CD4-positive, alpha-beta memory T cell (primary cell): ENCODE data around the gene EXOC7. TPM values are rescaled to one million over a fixed set of nuclear protein-coding genes. Genes with fewer than 3 reads are reported as not detected.
A peak's percentile ranks its signal among the peaks of the same experiment; 100 is the strongest.

Experiments
- CTCF ChIA-PET: fragments of 350-600 bp; sonication (Branson Sonifier 250); formaldehyde crosslinking; loops from one replicate; lab custom pipeline; 2021; ENCODE audit warnings: inconsistent platforms; ENCODE audit not compliant: partially characterized antibody; lab: Charles Lee
- POLR2A ChIA-PET: fragments of 350-600 bp; sonication (Branson Sonifier 250); formaldehyde crosslinking; loops from one replicate; lab custom pipeline; 2021; ENCODE audit not compliant: partially characterized antibody; lab: Charles Lee
- DNase-seq, 5 donors: peaks; one replicate each; pipeline versions ENCODE4 v3.0.0 to v3.0.0-alpha.2; 2020 to 2022; ENCODE audit warnings: mixed read lengths in 1 of 5
- H3K27ac ChIP-seq: one replicate; pipeline ENCODE4 v1.7.0; 2013; ENCODE audit warnings: low read depth, low read length
- H3K27me3 ChIP-seq: 2 replicates; pipeline ENCODE4 v1.7.0; 2013; ENCODE audit warnings: mild to moderate bottlenecking, low read length, moderate library complexity; ENCODE audit not compliant: insufficient read depth
- H3K36me3 ChIP-seq: 2 replicates; pipeline ENCODE4 v1.7.0; 2013; ENCODE audit warnings: mild to moderate bottlenecking, low read length, moderate library complexity; ENCODE audit not compliant: insufficient read depth
- H3K4me1 ChIP-seq: 2 replicates; pipeline ENCODE4 v1.7.0; 2013; ENCODE audit warnings: mild to moderate bottlenecking, low read length, moderate library complexity; ENCODE audit not compliant: insufficient read depth
- H3K4me3 ChIP-seq, 2 donors: one replicate each; pipeline ENCODE4 v1.7.0; 2013; ENCODE audit warnings: low read length in 2 of 2, mild to moderate bottlenecking in 1 of 2
- H3K9me3 ChIP-seq, 2 donors: one replicate each; pipeline ENCODE4 v1.7.0; 2013; ENCODE audit warnings: low read length in 2 of 2, control low read depth in 1 of 2; ENCODE audit not compliant: control insufficient read depth in 1 of 2
- H3K27ac Mint-ChIP-seq, 7 donors: one replicate each; pipeline ENCODE4 v1.8.0; 2020 to 2021; ENCODE audit warnings: mixed read lengths in 7 of 7, mild to moderate bottlenecking in 6 of 7, inconsistent platforms in 3 of 7, moderate library complexity in 3 of 7
- H3K27me3 Mint-ChIP-seq, 2 donors: one replicate each; pipeline ENCODE4 v1.8.0; 2020 to 2021; ENCODE audit warnings: mixed read lengths in 2 of 2
- H3K36me3 Mint-ChIP-seq, 2 donors: one replicate each; pipeline ENCODE4 v1.8.0; 2020 to 2021; ENCODE audit warnings: mixed read lengths in 2 of 2, inconsistent platforms in 1 of 2, mild to moderate bottlenecking in 1 of 2
- H3K4me1 Mint-ChIP-seq, 4 donors: one replicate each; pipeline ENCODE4 v1.8.0; 2020 to 2021; ENCODE audit warnings: mixed read lengths in 4 of 4, mild to moderate bottlenecking in 1 of 4
- H3K4me3 Mint-ChIP-seq, 8 donors: one replicate each; pipeline ENCODE4 v1.8.0; 2020 to 2021; ENCODE audit warnings: mixed read lengths in 8 of 8, mild to moderate bottlenecking in 7 of 8, moderate library complexity in 6 of 8, inconsistent platforms in 3 of 8
- H3K9me3 Mint-ChIP-seq, 8 donors: one replicate each; pipeline ENCODE4 v1.8.0; 2020 to 2021; ENCODE audit warnings: mixed read lengths in 8 of 8, mild to moderate bottlenecking in 5 of 8, inconsistent platforms in 3 of 8, moderate library complexity in 1 of 8
- intact Hi-C: fragments of 100-400 bp; cut with micrococcal nuclease; formaldehyde crosslinking; loops from one replicate; pipeline ENCODE4 v1.15.1; 2023
- polyA plus RNA-seq, 2 donors: library from polyadenylated mRNA; unstranded; fragments of 300-500 nt; fragmentation: Illumina TruSeq; gene quantifications; one replicate each; pipeline ENCODE4 v1.2.3, GENCODE V29; 2021
- total RNA-seq, 2 experiments: library from RNA; stranded (reverse); gene quantifications; one replicate each; pipeline ENCODE4 v1.2.3, GENCODE V29; 2021

The EXOC7 gene
- total and polyA plus RNA-seq, 4 experiments from 2014 or later = 36.2 to 184 (median 125) TPM

DNA sequence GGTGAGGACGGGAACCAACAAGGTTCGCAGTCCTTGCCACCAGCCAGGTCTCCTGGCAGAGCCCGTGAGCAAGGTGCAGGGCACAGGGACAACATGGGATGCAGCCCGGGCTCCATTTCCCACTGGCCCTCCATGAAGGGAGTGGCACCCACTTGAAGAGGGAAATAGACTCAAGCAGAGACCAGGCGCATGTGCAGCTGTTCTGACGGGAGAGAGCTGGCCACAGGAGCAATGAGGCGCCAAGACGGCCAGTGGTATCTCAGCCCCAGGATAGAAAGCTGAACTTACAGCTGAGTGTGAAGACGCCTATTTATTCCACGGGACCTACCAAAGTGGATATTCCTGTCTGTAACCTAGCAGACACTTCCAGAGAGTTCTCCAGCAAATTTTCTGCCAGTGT lies 45.6 kb upstream of the EXOC7 start:
- Mint-ChIP-seq H3K4me3 (peak overlapping the region in 1 of 8 donors; percentile 12), H3K4me1 (peaks cover 42 to 77% (median 58%) of the 10 kb centered on the region in 4 donors), H3K9me3 (no peaks in the 10 kb centered on the region), H3K27ac (peak overlapping the region in 4 of 7 donors; percentile 31 to 81 (median 76)), H3K27me3 (no peaks in the 10 kb centered on the region), H3K36me3 (peaks cover 23 to 31% of the 10 kb centered on the region in 2 donors)
- POLR2A ChIA-PET = interaction anchor here (8.1 kb wide), 1 partner anchor 29 kb away, joined by 91 read pairs; no protein-coding TSS in a partner anchor
- peaks cover 6% of the 10 kb centered on the region for H3K36me3 ChIP-seq
- CTCF ChIA-PET = interaction anchor here (1.3 to 18.1 kb wide), 2 partner anchors 19 to 30 kb away, joined by 4 to 214 read pairs; no protein-coding TSS in a partner anchor
- intact Hi-C loops = no loop called here
- no peaks in the 10 kb centered on the region for H3K9me3 ChIP-seq
- H3K27me3 ChIP-seq = no peaks in the 10 kb centered on the region
- H3K4me1 ChIP-seq = peaks cover 53% of the 10 kb centered on the region
- no peak for DNase-seq
- no peak overlapping the region for H3K4me3 ChIP-seq
- no peak overlapping the region for H3K27ac ChIP-seq

DNA sequence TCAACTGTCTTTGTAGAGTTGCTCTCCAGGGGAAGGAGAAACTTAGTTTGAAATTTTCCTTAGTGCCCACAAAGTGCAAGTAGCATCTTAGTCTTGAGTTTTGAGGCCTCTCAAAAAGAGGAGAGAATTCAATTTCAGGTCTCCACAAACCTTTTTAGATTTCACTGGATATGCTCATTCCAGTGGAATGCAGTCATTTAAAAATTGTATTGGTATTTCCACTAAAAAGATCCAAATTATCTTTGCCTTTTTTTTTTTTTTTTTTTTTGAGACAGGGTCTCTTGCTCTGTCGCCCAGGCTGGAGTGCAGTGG lies 44.4 kb upstream of the EXOC7 start:
- intact Hi-C loops = no loop called here
- H3K9me3 ChIP-seq = no peaks in the 10 kb centered on the region
- H3K36me3 Mint-ChIP-seq = peaks cover 16 to 23% of the 10 kb centered on the region in 2 donors
- no peaks in the 10 kb centered on the region for H3K27me3 Mint-ChIP-seq
- no peak overlapping the region for H3K4me3 Mint-ChIP-seq
- H3K9me3 Mint-ChIP-seq = no peaks in the 10 kb centered on the region
- H3K4me3 ChIP-seq = no peak overlapping the region
- H3K27me3 ChIP-seq = no peaks in the 10 kb centered on the region
- H3K36me3 ChIP-seq = no peaks in the 10 kb centered on the region
- H3K4me1 ChIP-seq = peaks cover 63% of the 10 kb centered on the region
- peak overlapping the region in 4 of 7 donors; percentile 51 to 73 (median 56) for H3K27ac Mint-ChIP-seq
- ChIA-PET CTCF (interaction anchor here (18.1 kb wide), 1 partner anchor 31 kb away, joined by 214 read pairs; no protein-coding TSS in a partner anchor), POLR2A (no interaction called here)
- H3K27ac ChIP-seq = no peak overlapping the region
- peaks cover 43 to 77% (median 60%) of the 10 kb centered on the region in 4 donors for H3K4me1 Mint-ChIP-seq
- no peak for DNase-seq

DNA sequence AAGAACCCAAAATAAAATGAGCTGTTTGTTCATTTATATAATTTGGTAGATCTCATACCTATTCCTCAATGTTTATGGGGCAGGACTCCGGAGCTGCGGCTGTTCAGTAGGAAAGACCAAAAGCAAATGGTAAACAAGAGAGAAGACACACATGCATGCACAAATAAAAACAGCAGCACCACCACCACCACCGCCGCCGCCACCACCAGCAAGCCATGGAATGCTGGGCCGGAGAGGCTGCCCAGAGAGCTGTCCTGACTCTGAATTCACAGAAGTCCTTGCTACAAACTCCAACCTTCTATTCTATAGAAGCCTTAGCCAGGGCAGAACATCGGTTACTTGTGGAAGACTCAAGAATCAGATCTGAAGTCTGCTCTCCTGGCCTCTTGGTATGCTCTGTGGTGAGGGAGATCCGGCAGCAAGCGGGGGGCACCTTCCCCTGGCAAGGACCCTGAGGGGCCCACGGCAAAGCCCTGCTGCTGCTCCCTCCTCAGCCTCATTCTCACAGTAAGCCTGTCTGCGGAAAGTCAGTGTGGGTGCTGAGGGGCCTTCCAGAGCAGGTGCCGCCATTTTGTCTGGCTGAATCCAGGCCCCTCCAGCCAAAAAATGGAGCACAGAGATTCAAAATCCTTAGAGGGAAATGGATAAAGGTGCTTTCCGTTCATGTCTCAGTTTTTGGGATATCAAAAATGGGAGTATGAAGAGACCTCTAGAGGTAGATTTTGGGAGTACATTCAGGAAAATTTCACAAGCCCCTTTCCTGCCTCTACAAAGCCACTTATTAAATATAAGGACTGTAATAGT lies 43.8 kb upstream of the EXOC7 start:
- H3K27me3 Mint-ChIP-seq = no peaks in the 10 kb centered on the region
- Histone ChIP-seq H3K27me3 (no peaks in the 10 kb centered on the region), H3K4me1 (peaks cover 63% of the 10 kb centered on the region), H3K9me3 (no peaks in the 10 kb centered on the region), H3K36me3 (no peaks in the 10 kb centered on the region), H3K4me3 (no peak overlapping the region), H3K27ac (no peak overlapping the region)
- H3K4me3 Mint-ChIP-seq = no peak overlapping the region
- CTCF ChIA-PET = interaction anchor here (2.0 to 18.1 kb wide), 2 partner anchors 31 to 117 kb away, joined by 6 to 214 read pairs; no protein-coding TSS in a partner anchor
- peaks cover 43 to 77% (median 60%) of the 10 kb centered on the region in 4 donors for H3K4me1 Mint-ChIP-seq
- DNase-seq = no peak
- peak overlapping the region; percentile 31 to 99 (median 64) for H3K27ac Mint-ChIP-seq
- POLR2A ChIA-PET = interaction anchor here (2.8 to 8.1 kb wide), 3 partner anchors 9 to 121 kb away, joined by 15 to 157 read pairs (median 149); partner anchors contain the start of gene UBALD2
- intact Hi-C loops = no loop called here
- H3K36me3 Mint-ChIP-seq = peaks cover 14 to 21% of the 10 kb centered on the region in 2 donors
- no peaks in the 10 kb centered on the region for H3K9me3 Mint-ChIP-seq

DNA sequence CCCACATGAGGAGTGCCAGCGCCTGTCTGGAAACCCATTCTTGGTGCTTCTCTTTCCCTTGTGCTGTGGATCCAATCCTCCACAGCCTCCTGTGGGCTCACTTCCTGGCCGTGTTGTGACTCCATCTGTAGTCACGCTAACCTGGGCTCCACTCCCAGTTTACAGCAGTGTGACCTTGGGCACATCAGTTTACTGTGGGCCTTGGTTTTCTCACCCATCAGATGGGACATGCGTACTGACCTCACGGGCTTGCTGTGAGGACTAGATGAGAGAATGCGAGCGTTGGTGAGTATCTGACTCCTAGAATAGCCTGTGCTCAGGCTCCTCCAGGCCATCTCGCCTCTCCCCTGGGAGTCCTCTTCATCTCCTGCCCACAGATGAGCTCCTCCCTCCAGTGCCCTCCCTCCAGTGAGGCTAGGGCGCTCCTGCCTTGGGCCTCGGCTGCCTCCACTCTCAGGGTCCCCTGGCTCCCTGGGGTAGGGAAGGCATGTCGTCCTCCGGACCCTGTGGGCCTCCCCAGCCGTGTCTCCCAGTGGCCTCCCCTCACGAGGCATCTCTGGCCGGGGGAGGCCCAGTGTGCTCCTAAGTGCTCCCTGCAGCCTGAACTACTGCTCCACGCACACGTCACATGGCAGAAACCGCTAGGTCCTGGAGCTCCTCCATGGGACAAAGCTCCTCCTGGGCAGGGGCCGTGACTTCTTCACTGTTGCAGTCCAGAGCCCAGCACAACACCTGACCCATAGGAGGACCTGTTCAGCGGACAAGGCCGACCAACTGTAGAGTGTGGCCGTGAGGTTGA lies 42.7 kb upstream of the EXOC7 start:
- Mint-ChIP-seq H3K27ac (peak overlapping the region; percentile 83 to 99 (median 97)), H3K4me3 (peak overlapping the region in 7 of 8 donors; percentile 39 to 83 (median 73)), H3K27me3 (no peaks in the 10 kb centered on the region), H3K9me3 (no peaks in the 10 kb centered on the region), H3K36me3 (peaks cover 6 to 10% of the 10 kb centered on the region in 2 donors), H3K4me1 (peaks cover 34 to 77% (median 57%) of the 10 kb centered on the region in 4 donors)
- peaks cover 63% of the 10 kb centered on the region for H3K4me1 ChIP-seq
- POLR2A ChIA-PET = interaction anchor here (0.6 to 8.1 kb wide), 24 partner anchors 6 to 525 kb away, joined by 3 to 157 read pairs (median 4); partner anchors contain the start of genes SRP68 and UBALD2
- H3K9me3 ChIP-seq = no peaks in the 10 kb centered on the region
- no peak for DNase-seq
- intact Hi-C loops = no loop called here
- H3K36me3 ChIP-seq = no peaks in the 10 kb centered on the region
- peak overlapping the region in 1 of 2 donors; percentile 36 for H3K4me3 ChIP-seq
- CTCF ChIA-PET = interaction anchor here (1.0 to 18.1 kb wide), 9 partner anchors 13 to 137 kb away, joined by 3 to 214 read pairs (median 4); no protein-coding TSS in a partner anchor
- no peaks in the 10 kb centered on the region for H3K27me3 ChIP-seq
- H3K27ac ChIP-seq = peak overlapping the region; percentile 75

DNA sequence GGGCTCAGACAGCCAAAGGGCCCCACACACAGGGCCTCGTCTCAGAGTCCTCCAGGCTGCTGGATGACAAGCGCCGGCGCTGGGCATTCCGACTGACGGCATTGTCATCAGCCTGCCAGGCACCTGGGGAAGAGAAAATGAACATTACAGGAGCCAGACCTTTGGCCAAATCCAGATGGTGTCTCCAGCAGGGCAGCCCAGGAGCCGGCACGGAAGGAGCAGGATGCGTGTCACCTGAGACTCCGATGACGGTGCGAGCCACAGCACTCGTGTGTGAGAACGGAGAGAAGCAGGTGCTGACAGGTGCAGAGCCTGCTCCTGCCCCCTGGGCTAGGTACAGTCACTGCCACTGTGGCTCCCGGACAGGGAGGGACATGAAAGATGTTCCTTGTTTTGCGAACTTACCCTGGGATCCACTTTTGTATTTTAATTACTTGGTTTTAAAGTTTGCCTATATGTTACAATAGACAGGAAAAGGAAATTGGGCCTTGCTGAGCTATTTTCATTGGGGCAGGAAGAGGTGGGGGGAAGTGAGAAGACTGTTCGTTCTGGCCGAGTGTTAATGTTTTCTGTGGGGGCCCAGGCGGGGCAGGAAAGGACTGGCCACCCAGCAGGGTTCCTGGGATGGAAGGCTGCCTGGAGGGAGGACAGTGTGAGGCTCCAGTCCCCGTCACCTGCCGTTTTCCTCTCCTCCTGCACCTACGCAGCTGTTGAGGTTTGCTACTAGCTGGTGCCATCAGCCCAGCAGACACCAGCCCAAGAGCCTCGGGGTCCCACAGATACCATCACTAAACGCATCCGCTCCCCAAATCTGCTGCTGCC lies 41.9 kb upstream of the EXOC7 start:
- no peaks in the 10 kb centered on the region for H3K9me3 Mint-ChIP-seq
- peaks cover 0 to 2% of the 10 kb centered on the region in 2 donors for H3K27me3 Mint-ChIP-seq
- Histone ChIP-seq H3K9me3 (no peaks in the 10 kb centered on the region), H3K27ac (peak overlapping the region; percentile 75), H3K4me1 (peaks cover 66% of the 10 kb centered on the region), H3K4me3 (peak overlapping the region in 1 of 2 donors; percentile 36), H3K27me3 (peaks cover 4% of the 10 kb centered on the region), H3K36me3 (no peaks in the 10 kb centered on the region)
- intact Hi-C loops = loop anchor here (1.0 kb wide), 1 partner anchor 37 kb away; no protein-coding TSS in a partner anchor
- ChIA-PET CTCF (interaction anchor here (0.7 to 18.1 kb wide), 11 partner anchors 12 to 136 kb away, joined by 3 to 214 read pairs (median 4); no protein-coding TSS in a partner anchor), POLR2A (interaction anchor here (0.6 to 8.1 kb wide), 28 partner anchors 7 to 526 kb away, joined by 3 to 157 read pairs (median 4); partner anchors contain the start of genes SRP68 and UBALD2)
- peaks cover 35 to 74% (median 56%) of the 10 kb centered on the region in 4 donors for H3K4me1 Mint-ChIP-seq
- peak overlapping the region; percentile 39 to 83 (median 73) for H3K4me3 Mint-ChIP-seq
- peak overlapping the region; percentile 83 to 99 (median 97) for H3K27ac Mint-ChIP-seq
- DNase-seq = peak; percentile 62 to 72 (median 67)
- H3K36me3 Mint-ChIP-seq = peaks cover 2 to 4% of the 10 kb centered on the region in 2 donors

DNA sequence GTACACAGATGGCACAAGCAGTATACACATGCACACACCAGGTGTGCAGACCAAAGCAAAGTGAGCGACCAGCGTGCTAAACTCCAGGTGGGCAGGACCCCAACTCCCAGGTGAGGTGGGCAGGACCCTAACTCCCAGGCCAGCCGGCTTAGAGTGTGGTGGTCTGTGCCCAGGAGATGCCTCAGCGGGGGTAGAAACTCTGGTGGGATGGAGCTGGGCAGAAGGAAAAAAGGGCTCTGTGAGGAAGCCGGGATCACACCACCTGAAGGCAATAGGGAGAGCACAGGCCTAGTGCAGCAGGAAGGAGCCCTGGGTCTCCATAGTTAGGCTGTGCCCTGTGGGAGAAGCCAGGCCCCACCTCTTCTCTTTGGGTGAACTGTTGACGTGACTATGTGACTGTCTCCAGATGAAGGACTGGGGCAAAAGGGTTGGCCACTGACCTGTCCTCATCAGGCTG lies 39.0 kb upstream of the EXOC7 start:
- Histone ChIP-seq H3K4me1 (peaks cover 73% of the 10 kb centered on the region), H3K27me3 (peaks cover 4% of the 10 kb centered on the region), H3K27ac (no peak overlapping the region), H3K4me3 (no peak overlapping the region), H3K36me3 (no peaks in the 10 kb centered on the region), H3K9me3 (no peaks in the 10 kb centered on the region)
- H3K27me3 Mint-ChIP-seq = peaks cover 3% of the 10 kb centered on the region in 2 donors
- peak overlapping the region in 6 of 8 donors; percentile 32 to 94 (median 78) for H3K4me3 Mint-ChIP-seq
- intact Hi-C loops = no loop called here
- POLR2A ChIA-PET = interaction anchor here (0.7 to 8.1 kb wide), 12 partner anchors 9 to 126 kb away, joined by 3 to 157 read pairs (median 4); partner anchors contain the start of genes EXOC7 and UBALD2
- DNase-seq = no peak
- no peaks in the 10 kb centered on the region for H3K9me3 Mint-ChIP-seq
- CTCF ChIA-PET = interaction anchor here (0.9 to 18.1 kb wide), 5 partner anchors 9 to 137 kb away, joined by 3 to 214 read pairs (median 10); no protein-coding TSS in a partner anchor
- peak overlapping the region; percentile 82 to 94 (median 90) for H3K27ac Mint-ChIP-seq
- peaks cover 39 to 74% (median 56%) of the 10 kb centered on the region in 4 donors for H3K4me1 Mint-ChIP-seq
- H3K36me3 Mint-ChIP-seq = no peaks in the 10 kb centered on the region
